Breast epithelium (tissue), 4 donors: ENCODE measurements around the gene TMEM170A. TPM values are rescaled to one million over a fixed set of nuclear protein-coding genes. Genes with fewer than 3 reads are reported as not detected.

ENCODE experiments used
- DNase-seq, 2 donors: peaks; one replicate each; pipeline ENCODE4 v3.0.0-alpha.2; 2019; ENCODE audit warnings: low spot score in 2 of 2
- H3K27ac ChIP-seq, 2 donors: fragments of 200-600 bp; sonication (generic) in 1 of 2; one replicate each; pipeline ENCODE4 v1.5.1; 2016 to 2019; ENCODE audit warnings: mild to moderate bottlenecking in 1 of 2
- H3K27me3 ChIP-seq, 2 donors: fragments of 200-600 bp; sonication (generic) in 1 of 2; one replicate each; pipeline versions ENCODE4 v1.5.1 to v1.6.0; 2017 to 2019; ENCODE audit warnings: control low read depth in 1 of 2, mild to moderate bottlenecking in 1 of 2
- H3K36me3 ChIP-seq: fragments of 200-600 bp; one replicate; pipeline ENCODE4 v1.5.1; 2019
- H3K4me1 ChIP-seq, 2 donors: fragments of 200-600 bp; sonication (generic); one replicate each; pipeline ENCODE4 v1.5.1; 2016 to 2019; ENCODE audit warnings: control low read depth in 1 of 2
- H3K4me3 ChIP-seq, 3 donors: fragments of 200-600 bp; sonication (generic); 1 replicate in 2 of 3; 2 replicates in 1 of 3; pipeline ENCODE4 v1.5.1; 2016 to 2019; ENCODE audit warnings: mild to moderate bottlenecking in 3 of 3, moderate library complexity in 2 of 3
- H3K9me3 ChIP-seq, 2 donors: fragments of 200-600 bp; sonication (generic) in 1 of 2; one replicate each; pipeline ENCODE4 v1.5.1; 2016 to 2019; ENCODE audit warnings: control low read depth in 1 of 2
- CTCF ChIP-seq, 3 donors: fragments of 450-650 bp; IDR thresholded peaks; one replicate each; pipeline ENCODE4 v1.5.1; 2016 to 2017; ENCODE audit warnings: antibody characterized with exemption in 3 of 3, mild to moderate bottlenecking in 3 of 3, moderate library complexity in 3 of 3
- POLR2A ChIP-seq: fragments of 450-650 bp; IDR thresholded peaks from one replicate; pipeline ENCODE4 v1.6.1; 2016; ENCODE audit warnings: antibody characterized with exemption, mild to moderate bottlenecking, moderate library complexity
- POLR2AphosphoS5 ChIP-seq, 3 donors: sonication (generic); formaldehyde crosslinking; IDR thresholded peaks; one replicate each; pipeline ENCODE4 v1.6.1; 2017; ENCODE audit warnings: antibody characterized with exemption in 3 of 3
- intact Hi-C: fragments of 100-400 bp; cut with DNase I; formaldehyde crosslinking; loops from one replicate; pipeline ENCODE4 v1.15.1; 2023; ENCODE audit warnings: low total_unique reads
- total RNA-seq, 3 donors: library from RNA; depleted of rRNA; stranded (reverse); fragments of >200 nt; gene quantifications; one replicate each; pipeline ENCODE4 v1.1.0, GENCODE V29; 2016

TMEM170A gene
- total RNA-seq, 3 donors from 2014 or later, result 12.8 to 36.3 (median 22.0) TPM

GRCh38 chr16:75413951-75414350, 50.5 kb downstream of the TMEM170A start:
- no peak overlapping the region for H3K4me3 ChIP-seq
- TF ChIP-seq CTCF (IDR thresholded peaks at IDR 0.05) (no peak), POLR2A (no peak), POLR2AphosphoS5 (IDR thresholded peaks at IDR 0.05) (no peak)

GRCh38 chr16:75406943-75407342, 57.5 kb downstream of the TMEM170A start:
- TF ChIP-seq POLR2AphosphoS5 (IDR thresholded peaks at IDR 0.05), result no peak
- no peak for TF ChIP-seq CTCF (IDR thresholded peaks at IDR 0.05)
- TF ChIP-seq POLR2A, result no peak
- Histone ChIP-seq H3K4me3 (no peak overlapping the region), H3K4me1 (peaks cover 0 to 5% of the 10 kb centered on the region in 2 donors), H3K27ac (no peak overlapping the region), H3K27me3 (no peaks in the 10 kb centered on the region), H3K9me3 (no peaks in the 10 kb centered on the region), H3K36me3 (no peaks in the 10 kb centered on the region)
- intact Hi-C loops, result no loop called here
- no peak for DNase-seq

More at GRCh38 chr16:75413951-75414350, 50.5 kb downstream of the TMEM170A start:
- no peaks in the 10 kb centered on the region for H3K9me3 ChIP-seq
- H3K4me1 ChIP-seq, result no peaks in the 10 kb centered on the region
- H3K27me3 ChIP-seq, result no peaks in the 10 kb centered on the region
- intact Hi-C loops, result no loop called here
- no peak overlapping the region for H3K27ac ChIP-seq
- no peaks in the 10 kb centered on the region for H3K36me3 ChIP-seq
- no peak for DNase-seq

- Histone ChIP-seq H3K36me3 (no peaks in the 10 kb centered on the region), H3K9me3 (no peaks in the 10 kb centered on the region), H3K27me3 (no peaks in the 10 kb centered on the region), H3K27ac (peak overlapping the region; percentile 8 to 65), H3K4me3 (no peak overlapping the region), H3K4me1 (peaks cover 0 to 5% of the 10 kb centered on the region in 2 donors)
- intact Hi-C loops, result no loop called here
- TF ChIP-seq CTCF (IDR thresholded peaks at IDR 0.05) (peak; percentile 9 to 53 (median 48)), POLR2AphosphoS5 (IDR thresholded peaks at IDR 0.05) (no peak), POLR2A (no peak)
- DNase-seq, result no peak
Measured at GRCh38 chr16:75402821-75403475, 61.5 kb downstream of the TMEM170A start.

GRCh38 chr16:75402159-75402820, 62.2 kb downstream of the TMEM170A start:
- no peaks in the 10 kb centered on the region for H3K36me3 ChIP-seq
- H3K27me3 ChIP-seq, result no peaks in the 10 kb centered on the region
- no peak overlapping the region for H3K4me3 ChIP-seq
- peak overlapping the region; percentile 8 to 65 for H3K27ac ChIP-seq
- peaks cover 0 to 5% of the 10 kb centered on the region in 2 donors for H3K4me1 ChIP-seq
- H3K9me3 ChIP-seq, result no peaks in the 10 kb centered on the region
- TF ChIP-seq POLR2A, result no peak
- TF ChIP-seq CTCF (IDR thresholded peaks at IDR 0.05), result no peak
- no peak for TF ChIP-seq POLR2AphosphoS5 (IDR thresholded peaks at IDR 0.05)
- no peak for DNase-seq
- intact Hi-C loops, result no loop called here

GRCh38 chr16:75401691-75402090, 62.8 kb downstream of the TMEM170A start:
- no peaks in the 10 kb centered on the region for H3K9me3 ChIP-seq
- no peaks in the 10 kb centered on the region for H3K36me3 ChIP-seq
- no peaks in the 10 kb centered on the region for H3K27me3 ChIP-seq
- peak overlapping the region; percentile 8 to 65 for H3K27ac ChIP-seq
- H3K4me3 ChIP-seq, result no peak overlapping the region
- H3K4me1 ChIP-seq, result peaks cover 0 to 5% of the 10 kb centered on the region in 2 donors
- intact Hi-C loops, result no loop called here
- DNase-seq, result no peak
- no peak for TF ChIP-seq POLR2AphosphoS5 (IDR thresholded peaks at IDR 0.05)
- TF ChIP-seq POLR2A, result no peak
- TF ChIP-seq CTCF (IDR thresholded peaks at IDR 0.05), result no peak
